GM19468 (cell line): ENCODE results near the gene IRF2BP2.
"Not testable (repeated sequence)": the region's sequence is repeated elsewhere in the genome, so short reads cannot be mapped to it uniquely, and the experiment has no call there.

Experiments
- ATAC-seq: cut with Tn5 transposase; IDR thresholded peaks from one replicate; pipeline ENCODE4 v1.9.1; 2021; ENCODE audit warnings: mild to moderate bottlenecking, moderate library complexity, moderate number of reproducible peaks; ENCODE audit not compliant: unreplicated experiment; ENCODE audit errors: extremely low read depth

The IRF2BP2 gene

GRCh38 chr1:234602334-234603220, 7.4 kb downstream of the IRF2BP2 start:
- ATAC-seq, result no peak

DNA sequence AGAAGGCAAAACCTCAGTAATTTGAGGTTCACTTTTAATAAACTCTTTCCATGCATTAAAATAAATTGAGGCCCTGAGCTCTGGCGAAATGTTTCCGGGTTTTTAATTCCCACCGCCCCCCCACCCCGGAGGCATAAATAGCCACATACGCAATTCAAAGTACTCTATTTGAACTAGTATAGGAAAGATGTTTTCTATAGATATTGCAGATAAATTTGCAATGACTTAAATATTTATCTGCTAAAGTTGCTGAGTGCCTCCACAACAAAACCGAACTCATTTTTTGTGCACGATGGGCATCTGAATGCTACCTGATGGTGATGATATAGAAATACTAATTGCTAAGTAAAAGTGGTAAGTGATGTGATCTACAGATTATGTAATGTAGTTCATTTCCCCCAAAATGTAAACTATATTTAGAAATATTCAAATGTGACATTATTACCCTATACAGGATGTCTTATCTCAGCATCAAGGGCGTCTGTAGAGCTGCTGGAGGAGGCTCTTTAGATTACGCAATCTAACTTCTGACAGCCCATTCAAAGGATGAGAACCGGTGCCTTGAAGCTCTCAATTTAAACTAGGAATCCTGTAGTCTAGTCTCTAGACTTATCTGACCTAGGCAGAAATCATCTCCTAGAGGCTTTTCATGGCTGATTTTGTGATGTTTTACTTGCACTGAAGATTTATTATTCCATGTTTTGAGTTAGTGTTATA, 8.5 kb downstream of the IRF2BP2 start:
- ATAC-seq, result no peak

- no peak for ATAC-seq
Observed at GRCh38 chr1:234600418-234601281, 9.3 kb downstream of the IRF2BP2 start.

DNA sequence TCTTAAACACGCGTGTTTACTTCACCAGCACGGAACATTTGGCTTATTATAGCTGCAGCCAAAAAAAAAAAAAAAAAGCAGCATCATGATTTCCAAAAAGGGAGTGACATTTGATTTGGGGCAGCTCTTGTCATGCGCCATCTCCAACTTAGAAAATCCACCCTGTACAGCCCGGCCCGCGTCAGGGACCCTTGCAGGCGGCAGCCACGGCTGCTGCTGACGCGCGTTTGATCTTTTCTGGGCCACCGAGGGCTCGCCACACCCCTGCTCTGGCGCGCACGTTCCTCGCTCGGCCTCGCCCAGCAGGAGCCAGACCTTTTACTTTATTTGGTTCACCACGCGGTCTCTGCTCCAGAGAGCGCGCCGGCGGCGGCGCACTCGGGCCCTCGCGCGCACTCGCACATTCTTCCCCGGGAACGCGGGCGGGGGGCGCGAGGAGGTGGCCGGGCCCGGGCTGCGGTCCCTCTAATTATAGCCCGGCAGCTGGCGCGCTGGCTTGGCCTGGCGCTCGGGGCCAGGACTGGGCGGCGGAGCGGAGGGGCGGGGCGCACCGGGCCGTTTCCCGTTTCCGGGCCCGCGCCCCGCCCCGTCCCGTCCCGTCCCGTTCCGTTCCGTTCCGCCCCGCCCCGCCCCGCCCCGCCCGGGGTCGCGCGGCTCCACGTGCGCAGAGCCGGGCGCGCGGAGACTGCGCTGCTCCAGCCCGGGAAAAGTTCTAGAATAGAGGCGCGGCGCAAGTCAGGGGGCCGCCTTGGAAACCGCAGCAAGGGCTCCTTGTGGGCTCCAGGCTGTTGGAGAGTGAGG, 10.2 kb downstream of the IRF2BP2 start:
- ATAC-seq, result peak; percentile 64

DNA sequence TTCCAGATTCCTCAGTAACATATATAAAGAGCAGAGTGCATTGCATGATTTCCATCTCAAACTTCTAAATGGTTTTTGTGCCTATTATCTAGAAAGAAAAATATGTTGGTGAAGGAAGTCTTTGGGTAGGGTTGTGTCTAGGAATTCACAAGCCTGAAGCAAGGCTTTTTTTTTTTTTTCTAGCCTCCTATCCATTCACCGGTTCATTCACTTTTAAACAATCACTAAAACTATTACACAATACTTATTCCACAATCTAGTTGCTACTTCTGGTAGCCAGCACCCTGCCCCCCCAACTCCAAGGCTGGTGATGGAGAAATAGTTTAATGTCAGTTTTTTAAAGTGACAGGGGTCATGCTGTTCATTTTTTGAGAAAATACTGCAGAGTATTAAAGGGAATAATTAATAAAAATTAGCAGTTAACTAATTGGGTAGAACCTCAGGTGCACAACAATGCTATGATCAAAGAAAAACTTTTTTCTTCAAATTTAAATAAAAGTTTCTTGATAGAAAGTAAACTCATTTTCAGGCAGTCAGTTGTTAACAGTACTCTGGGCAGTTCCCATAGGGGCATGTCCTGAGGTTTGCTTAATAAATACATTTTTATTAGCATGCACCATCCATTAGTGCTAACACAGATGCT, 10.9 kb downstream of the IRF2BP2 start:
- no peak for ATAC-seq

GRCh38 chr1:234597894-234598293, 12.1 kb downstream of the IRF2BP2 start:
- ATAC-seq, result no peak

GRCh38 chr1:234595899-234596298, 14.1 kb downstream of the IRF2BP2 start:
- ATAC-seq, result no peak

GRCh38 chr1:234594575-234594974, 15.4 kb downstream of the IRF2BP2 start:
- ATAC-seq, result not testable (repeated sequence)

GRCh38 chr1:234593771-234594504, 16.0 kb downstream of the IRF2BP2 start:
- no peak for ATAC-seq

GRCh38 chr1:234593109-234593508, 16.9 kb downstream of the IRF2BP2 start:
- ATAC-seq, result no peak

GRCh38 chr1:234592240-234592639, 17.7 kb downstream of the IRF2BP2 start:
- ATAC-seq, result no peak

DNA sequence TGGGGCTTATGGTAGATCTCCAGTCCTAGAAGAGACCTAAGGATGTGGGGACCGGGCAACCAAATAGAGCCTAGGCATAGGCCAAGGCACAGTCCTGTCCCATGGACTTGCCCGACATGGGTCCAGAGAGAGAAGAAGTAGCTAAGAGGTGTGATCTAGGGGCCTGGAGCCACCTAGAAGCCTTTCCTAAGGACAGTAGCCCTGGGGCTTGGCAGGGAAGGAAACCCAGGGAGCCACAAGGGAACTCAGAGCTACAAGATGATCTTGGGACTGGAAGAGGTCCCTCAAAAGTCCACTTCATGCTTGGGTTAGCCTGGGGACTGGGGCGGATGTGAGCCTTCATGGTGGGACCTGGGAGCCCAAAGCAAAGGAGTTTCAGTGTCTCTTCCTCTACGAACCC, 18.8 kb downstream of the IRF2BP2 start:
- ATAC-seq, result no peak

DNA sequence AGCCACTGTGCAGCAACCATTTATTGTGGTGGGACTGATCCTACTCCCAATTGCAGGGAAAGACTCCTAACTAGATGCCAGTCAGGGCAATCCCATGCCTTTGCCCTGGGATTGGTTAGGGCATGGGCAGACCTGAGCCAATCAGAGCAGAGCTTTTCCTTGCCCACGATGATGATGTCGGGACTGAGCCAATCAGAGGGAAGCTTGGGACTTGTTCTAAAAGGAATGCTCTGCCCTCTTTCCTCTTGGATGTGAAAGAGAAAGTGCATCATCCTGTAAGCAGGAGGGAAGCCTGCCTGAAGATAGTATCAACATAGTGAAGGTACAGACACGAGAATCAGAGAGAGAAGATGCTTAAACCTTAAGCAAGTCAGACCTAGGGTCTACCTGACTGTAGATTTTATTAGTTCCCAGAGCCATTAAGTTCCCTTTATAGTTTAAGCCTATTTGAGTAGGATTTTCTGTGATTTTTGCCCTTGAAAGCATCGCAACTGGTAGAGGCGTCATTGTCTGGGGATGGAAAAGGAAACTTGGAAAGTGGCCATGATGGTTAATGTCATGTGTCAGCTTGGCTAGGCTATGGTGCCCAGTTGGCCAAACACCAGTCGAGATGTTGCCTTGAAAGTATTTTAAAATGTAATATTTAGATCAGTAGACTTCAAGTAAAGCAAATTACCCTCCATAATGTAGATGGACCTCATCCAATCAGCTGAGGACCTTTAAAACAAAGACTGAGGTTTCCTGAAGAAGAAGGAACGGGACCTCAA, 19.9 kb downstream of the IRF2BP2 start:
- no peak for ATAC-seq

DNA sequence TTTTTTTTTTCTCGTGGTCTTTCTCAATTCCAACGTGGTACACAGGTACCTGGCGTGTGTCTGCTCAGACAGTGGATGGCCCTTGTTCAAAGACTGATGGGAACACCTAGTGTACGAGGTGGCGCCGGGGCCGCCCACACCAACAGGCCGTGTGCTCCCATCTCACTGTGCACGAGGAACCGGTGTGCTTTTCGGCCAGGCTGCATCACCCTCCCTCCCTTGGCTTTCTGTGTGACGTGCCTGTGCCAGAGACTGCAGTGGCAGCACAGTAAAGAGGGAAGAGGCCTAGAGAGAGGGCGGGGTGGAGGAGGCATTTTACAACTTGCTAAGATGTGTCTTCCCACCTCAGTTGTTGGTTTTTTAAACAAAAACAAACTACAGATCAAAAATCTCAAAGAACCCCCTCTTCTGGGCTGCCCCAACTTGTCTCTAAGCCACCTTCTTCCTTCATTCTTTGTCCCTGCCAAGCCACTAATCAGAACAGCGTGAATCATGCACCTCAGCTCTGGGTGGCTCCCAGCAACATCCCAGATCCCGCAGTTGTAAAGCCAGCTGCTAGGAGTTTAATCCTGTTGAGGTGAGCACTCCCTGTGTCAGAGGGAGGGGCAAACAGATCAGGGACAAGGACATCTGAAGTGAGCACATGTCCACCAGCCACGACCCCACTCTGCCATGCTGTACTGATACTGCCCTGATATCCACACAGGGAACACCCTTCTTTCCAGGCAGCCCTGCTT, 20.7 kb downstream of the IRF2BP2 start:
- no peak for ATAC-seq

GRCh38 chr1:234588386-234588785, 21.6 kb downstream of the IRF2BP2 start:
- no peak for ATAC-seq

GRCh38 chr1:234586892-234587485, 23.0 kb downstream of the IRF2BP2 start:
- no peak for ATAC-seq

GRCh38 chr1:234586304-234586703, 23.7 kb downstream of the IRF2BP2 start:
- no peak for ATAC-seq
